GM12892 (cell line): ENCODE measurements around the gene SUGCT.

Experiments
- POLR2A ChIP-seq: IDR thresholded peaks from 2 replicates; pipeline ENCODE4 v1.6.1; 2011; ENCODE audit warnings: low read depth, low read length, control low read depth
- POLR2AphosphoS5 ChIP-seq: IDR thresholded peaks from 2 replicates; pipeline ENCODE4 v1.6.1; 2011; ENCODE audit warnings: low read depth, low read length, control low read depth

- TF ChIP-seq POLR2A = no peak
- no peak for TF ChIP-seq POLR2AphosphoS5
Measured at GRCh38 chr7:40412323-40412722, 277.5 kb downstream of the SUGCT start.
